Astrocyte of the cerebellum (primary cell): ENCODE measurements around the gene VASH2.

ENCODE experiments used
- DNase-seq: peaks from one replicate; pipeline ENCODE4 v3.0.0-alpha.2; 2011; ENCODE audit warnings: low read depth
- H3K4me3 ChIP-seq: 2 replicates; pipeline ENCODE4 v1.5.1; 2011; ENCODE audit warnings: mild to moderate bottlenecking, low read depth, low read length, moderate library complexity
- in situ Hi-C: cut with HindIII; loops from 2 replicates; pipeline ENCODE4 v1.10.0; 2017; ENCODE audit warnings: low sequenced_read_pairs
- TF ChIP-seq, protein P1 (sequence below): IDR thresholded peaks from 2 replicates; pipeline ENCODE4 v1.5.1; 2012; ENCODE audit warnings: low read length, low read depth, moderate library complexity, mild to moderate bottlenecking; ENCODE audit errors: missing control alignments

Gene VASH2

DNA sequence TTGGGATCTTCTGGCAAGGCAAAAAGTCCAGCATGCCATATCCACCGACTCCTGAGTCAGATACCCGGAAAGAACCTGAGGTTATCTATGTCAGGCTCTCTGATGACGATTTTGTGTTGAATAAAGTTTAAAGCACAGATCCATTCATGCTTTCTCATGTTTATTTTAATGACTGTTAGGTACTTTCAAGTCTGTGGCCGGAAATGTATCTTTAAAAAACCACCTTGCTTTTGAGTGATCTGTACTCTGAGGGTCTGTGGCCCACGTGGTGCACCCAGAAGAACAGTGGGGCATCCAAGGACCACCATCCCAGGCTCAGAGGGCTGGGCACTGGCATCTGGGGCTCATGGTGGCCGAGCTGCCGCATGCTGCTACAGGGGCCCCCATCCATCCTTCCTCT, 30.1 kb upstream of the VASH2 start:
- in situ Hi-C loops: no loop called here
- no peak for DNase-seq
- TF ChIP-seq, protein P1, sequence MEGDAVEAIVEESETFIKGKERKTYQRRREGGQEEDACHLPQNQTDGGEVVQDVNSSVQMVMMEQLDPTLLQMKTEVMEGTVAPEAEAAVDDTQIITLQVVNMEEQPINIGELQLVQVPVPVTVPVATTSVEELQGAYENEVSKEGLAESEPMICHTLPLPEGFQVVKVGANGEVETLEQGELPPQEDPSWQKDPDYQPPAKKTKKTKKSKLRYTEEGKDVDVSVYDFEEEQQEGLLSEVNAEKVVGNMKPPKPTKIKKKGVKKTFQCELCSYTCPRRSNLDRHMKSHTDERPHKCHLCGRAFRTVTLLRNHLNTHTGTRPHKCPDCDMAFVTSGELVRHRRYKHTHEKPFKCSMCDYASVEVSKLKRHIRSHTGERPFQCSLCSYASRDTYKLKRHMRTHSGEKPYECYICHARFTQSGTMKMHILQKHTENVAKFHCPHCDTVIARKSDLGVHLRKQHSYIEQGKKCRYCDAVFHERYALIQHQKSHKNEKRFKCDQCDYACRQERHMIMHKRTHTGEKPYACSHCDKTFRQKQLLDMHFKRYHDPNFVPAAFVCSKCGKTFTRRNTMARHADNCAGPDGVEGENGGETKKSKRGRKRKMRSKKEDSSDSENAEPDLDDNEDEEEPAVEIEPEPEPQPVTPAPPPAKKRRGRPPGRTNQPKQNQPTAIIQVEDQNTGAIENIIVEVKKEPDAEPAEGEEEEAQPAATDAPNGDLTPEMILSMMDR: no peak
- no peak overlapping the region for H3K4me3 ChIP-seq

DNA sequence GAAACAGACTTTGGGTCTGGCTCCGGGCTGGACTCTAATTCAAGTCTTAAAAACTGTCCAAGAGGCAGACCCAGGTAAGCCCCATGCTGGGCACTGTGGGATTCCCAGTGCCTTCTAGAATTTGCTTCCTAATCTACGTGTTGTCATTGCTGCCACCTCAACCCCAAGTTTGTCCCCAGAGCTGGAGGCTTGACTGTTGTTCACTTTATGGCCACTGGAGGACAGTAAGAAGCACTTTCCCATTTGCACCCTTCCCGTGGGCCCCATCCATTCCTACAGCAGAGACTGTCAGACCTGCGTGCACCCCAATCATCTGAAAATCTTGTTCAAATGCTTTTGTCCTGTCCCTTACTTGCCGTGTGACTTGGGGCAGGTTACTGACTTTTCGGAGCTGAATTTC, 29.4 kb upstream of the VASH2 start:
- TF ChIP-seq, protein P1: peak; percentile 34
- DNase-seq: no peak
- H3K4me3 ChIP-seq: no peak overlapping the region
- in situ Hi-C loops: no loop called here

DNA sequence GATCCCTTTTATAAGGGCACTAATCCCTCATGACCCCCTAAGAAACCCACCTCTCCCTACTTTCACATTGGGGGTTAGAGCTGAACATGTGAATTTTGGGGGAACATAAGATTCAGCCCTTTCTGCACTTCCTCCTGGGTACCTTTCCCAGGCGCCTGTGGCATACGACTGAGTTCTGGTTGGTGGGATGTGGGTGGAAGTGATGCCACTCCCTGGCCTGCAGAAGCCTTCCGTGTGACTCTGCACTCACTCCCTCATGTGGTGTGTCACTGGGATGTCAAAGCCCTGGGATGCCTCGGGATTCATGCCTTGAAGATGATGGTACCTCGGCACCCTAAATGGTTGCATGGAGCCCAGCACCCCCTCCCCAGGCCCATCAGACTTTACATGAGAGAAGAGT, 28.3 kb upstream of the VASH2 start:
- no peak overlapping the region for H3K4me3 ChIP-seq
- in situ Hi-C loops: no loop called here
- DNase-seq: no peak
- TF ChIP-seq, protein P1: no peak

GRCh38 chr1:212926372-212926771, 24.0 kb upstream of the VASH2 start:
- TF ChIP-seq, protein P1: no peak
- in situ Hi-C loops: no loop called here
- no peak for DNase-seq
- H3K4me3 ChIP-seq: no peak overlapping the region

GRCh38 chr1:212928323-212929291, 21.7 kb upstream of the VASH2 start:
- in situ Hi-C loops: no loop called here
- no peak overlapping the region for H3K4me3 ChIP-seq
- no peak for DNase-seq
- TF ChIP-seq, protein P1: no peak

DNA sequence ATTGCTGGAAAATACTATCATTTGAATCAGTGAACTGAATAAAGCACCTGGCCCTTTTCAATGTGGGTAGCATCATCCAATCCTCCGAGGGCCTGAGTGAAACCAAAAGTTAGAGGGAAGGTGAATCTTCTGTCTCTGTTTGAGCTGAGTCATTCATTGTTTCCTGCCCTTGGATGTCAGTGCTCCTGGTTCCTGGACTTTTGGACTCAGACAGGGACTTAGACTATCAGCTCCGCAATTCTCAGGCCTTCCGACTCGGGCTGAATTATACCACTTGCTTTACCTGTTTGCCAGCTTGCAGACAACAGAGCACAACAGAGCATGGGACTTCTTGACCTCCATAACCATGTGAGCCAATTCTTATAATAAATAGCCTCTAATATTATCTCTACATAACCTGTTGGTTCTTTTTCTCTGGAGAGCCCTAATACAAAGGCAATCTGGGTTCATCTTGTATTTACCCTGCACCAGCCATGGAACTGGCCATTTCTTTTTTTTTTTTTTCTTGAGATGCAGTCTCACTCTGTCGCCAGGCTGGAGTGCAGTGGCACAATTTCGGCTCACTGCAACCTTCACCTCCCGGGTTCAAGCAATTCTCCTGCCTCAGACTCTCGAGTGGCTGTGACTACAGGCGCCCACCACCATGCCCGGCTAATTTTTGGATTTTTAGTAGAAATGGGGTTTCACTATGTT, 19.2 kb upstream of the VASH2 start:
- no peak overlapping the region for H3K4me3 ChIP-seq
- in situ Hi-C loops: loop anchor here (5.0 kb wide), 1 partner anchor 51 kb away; no protein-coding TSS in a partner anchor
- no peak for DNase-seq
- TF ChIP-seq, protein P1: no peak
